HG03064 (cell line): ENCODE measurements around the gene TAF15.

ENCODE experiments used
- ATAC-seq: cut with Tn5 transposase; IDR thresholded peaks from one replicate; pipeline ENCODE4 v1.9.1; 2021; ENCODE audit warnings: low read depth; ENCODE audit not compliant: unreplicated experiment

TAF15 gene

GRCh38 chr17:35816723-35817122 is 7.4 kb downstream of the TAF15 start:
- no peak for ATAC-seq

- ATAC-seq: no peak
These were observed 7.9 kb downstream of the TAF15 start for GRCh38 chr17:35817196-35817595.

- ATAC-seq: no peak
These were observed 10.2 kb downstream of the TAF15 start for GRCh38 chr17:35819455-35819854.

GRCh38 chr17:35821308-35821707 is 12.0 kb downstream of the TAF15 start:
- ATAC-seq: no peak

- ATAC-seq: no peak
These were observed 15.9 kb downstream of the TAF15 start for GRCh38 chr17:35825206-35825605.

GRCh38 chr17:35841101-35841500 is 31.8 kb downstream of the TAF15 start:
- ATAC-seq: no peak

- ATAC-seq: no peak
These were observed 32.2 kb downstream of the TAF15 start for GRCh38 chr17:35841505-35841904.

GRCh38 chr17:35842239-35842638 is 33.0 kb downstream of the TAF15 start:
- ATAC-seq: no peak

GRCh38 chr17:35843698-35844097 is 34.4 kb downstream of the TAF15 start:
- ATAC-seq: no peak

- no peak for ATAC-seq
These were observed 35.3 kb downstream of the TAF15 start for GRCh38 chr17:35844547-35844946.

GRCh38 chr17:35846055-35846809 is 36.9 kb downstream of the TAF15 start:
- no peak for ATAC-seq

- no peak for ATAC-seq
These were observed 37.7 kb downstream of the TAF15 start for GRCh38 chr17:35847006-35847405.

- ATAC-seq: no peak
These were observed 38.5 kb downstream of the TAF15 start for GRCh38 chr17:35847633-35848373.

- ATAC-seq: no peak
These were observed 40.4 kb downstream of the TAF15 start for GRCh38 chr17:35849469-35850348.

- no peak for ATAC-seq
These were observed 46.7 kb downstream of the TAF15 start for GRCh38 chr17:35855965-35856364.

GRCh38 chr17:35856603-35857002 is 47.3 kb downstream of the TAF15 start:
- no peak for ATAC-seq

- ATAC-seq: no peak
These were observed 55.6 kb downstream of the TAF15 start for GRCh38 chr17:35864853-35865252.

GRCh38 chr17:35865412-35866340 is 56.4 kb downstream of the TAF15 start:
- no peak for ATAC-seq

- ATAC-seq: no peak
These were observed 57.2 kb downstream of the TAF15 start for GRCh38 chr17:35866341-35866950.

- ATAC-seq: no peak
These were observed 58.3 kb downstream of the TAF15 start for GRCh38 chr17:35867574-35867973.
